ENCODE data around the gene PCSK6. TPM values are rescaled to one million over a fixed set of nuclear protein-coding genes. Genes with fewer than 3 reads are reported as not detected.
A peak's percentile ranks its signal among the peaks of the same experiment; 100 is the strongest.

The PCSK6 gene
- total RNA-seq, 1 experiment from 2014 or later = 26.3 TPM

DNA sequence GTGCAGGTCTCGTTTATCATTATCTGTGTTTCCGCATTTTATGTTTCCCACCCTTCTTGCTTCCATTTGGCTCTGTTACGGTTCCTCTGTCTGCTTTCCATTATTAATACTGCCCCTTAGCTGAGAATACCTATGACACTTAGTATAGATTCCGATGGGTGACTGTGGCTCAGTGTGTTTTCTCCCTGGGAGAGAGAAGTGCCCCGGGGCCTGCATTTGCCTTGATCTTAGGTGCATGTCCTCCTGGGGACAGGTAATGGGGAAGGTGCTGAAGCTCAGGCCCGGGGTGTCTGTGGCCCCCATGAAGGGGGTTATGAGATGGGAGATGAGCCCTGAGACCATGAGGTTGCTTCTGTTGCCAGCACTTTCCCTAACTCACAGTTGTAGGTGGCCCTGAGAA, 43.4 kb upstream of the PCSK6 start:
- no peaks in the 10 kb centered on the region for H3K36me3 ChIP-seq (ENCODE audit: low read depth)
- CTCF ChIA-PET = no interaction called here
- no TSS peak for BruUV-seq (replicated peaks)
- POLR2A ChIA-PET (ENCODE audit: unreplicated experiment) = no interaction called here
- no peaks in the 10 kb centered on the region for H3K9me3 ChIP-seq (ENCODE audit: insufficient read depth, low read depth)
- no peak overlapping the region for H3K27ac ChIP-seq
- no peaks in the 10 kb centered on the region for H3K27me3 ChIP-seq (ENCODE audit: insufficient read depth, low read depth)
- no peak for DNase-seq
- no peak overlapping the region for H2AFZ ChIP-seq
- intact Hi-C loops (cut with micrococcal nuclease; ENCODE audit: unreplicated experiment) = no loop called here
- TF ChIP-seq, protein P1, sequence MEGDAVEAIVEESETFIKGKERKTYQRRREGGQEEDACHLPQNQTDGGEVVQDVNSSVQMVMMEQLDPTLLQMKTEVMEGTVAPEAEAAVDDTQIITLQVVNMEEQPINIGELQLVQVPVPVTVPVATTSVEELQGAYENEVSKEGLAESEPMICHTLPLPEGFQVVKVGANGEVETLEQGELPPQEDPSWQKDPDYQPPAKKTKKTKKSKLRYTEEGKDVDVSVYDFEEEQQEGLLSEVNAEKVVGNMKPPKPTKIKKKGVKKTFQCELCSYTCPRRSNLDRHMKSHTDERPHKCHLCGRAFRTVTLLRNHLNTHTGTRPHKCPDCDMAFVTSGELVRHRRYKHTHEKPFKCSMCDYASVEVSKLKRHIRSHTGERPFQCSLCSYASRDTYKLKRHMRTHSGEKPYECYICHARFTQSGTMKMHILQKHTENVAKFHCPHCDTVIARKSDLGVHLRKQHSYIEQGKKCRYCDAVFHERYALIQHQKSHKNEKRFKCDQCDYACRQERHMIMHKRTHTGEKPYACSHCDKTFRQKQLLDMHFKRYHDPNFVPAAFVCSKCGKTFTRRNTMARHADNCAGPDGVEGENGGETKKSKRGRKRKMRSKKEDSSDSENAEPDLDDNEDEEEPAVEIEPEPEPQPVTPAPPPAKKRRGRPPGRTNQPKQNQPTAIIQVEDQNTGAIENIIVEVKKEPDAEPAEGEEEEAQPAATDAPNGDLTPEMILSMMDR (conservative IDR thresholded peaks at IDR 0.05) = no peak
- no peak for TF ChIP-seq EZH2 (IDR thresholded peaks at IDR 0.05; ENCODE audit: low read depth)
- no peaks in the 10 kb centered on the region for H3K79me2 ChIP-seq (ENCODE audit: low read depth)
- no peak overlapping the region for H3K4me2 ChIP-seq
- no peaks in the 10 kb centered on the region for H3K9me2 ChIP-seq (ENCODE audit: insufficient read depth)
- peaks cover 25% of the 10 kb centered on the region; the same call in 1 of the 2 replicates for H3F3A ChIP-seq (ENCODE audit: insufficient read depth, low read depth)
- no peaks in the 10 kb centered on the region for H4K20me1 ChIP-seq (ENCODE audit: insufficient read depth)
- H3K4me1 ChIP-seq (replicated peaks; ENCODE audit: insufficient read depth) = peaks cover 25% of the 10 kb centered on the region
- H3K4me3 ChIP-seq = no peak overlapping the region

DNA sequence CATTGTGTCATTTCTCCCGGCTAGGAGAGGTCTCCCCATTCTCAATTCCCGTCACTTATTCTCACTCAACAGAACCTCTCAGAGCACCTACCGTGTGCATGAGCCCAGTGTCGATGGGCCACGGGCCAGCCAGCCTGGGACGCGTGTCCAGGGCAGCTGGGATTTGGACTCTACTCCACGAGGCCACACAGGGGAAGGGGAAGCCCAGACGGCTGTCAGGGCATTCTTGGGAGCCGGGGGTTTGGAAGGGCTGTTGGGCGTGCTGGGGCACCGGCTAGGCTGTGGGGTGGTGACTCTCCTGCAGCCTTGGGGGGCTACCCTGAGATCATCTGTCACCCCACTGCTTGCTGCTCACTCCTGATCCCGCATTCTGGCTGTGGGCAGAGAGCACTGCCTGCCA, 41.7 kb upstream of the PCSK6 start:
- DNase-seq = no peak
- Histone ChIP-seq H3F3A (ENCODE audit: insufficient read depth, low read depth) (peaks cover 25% of the 10 kb centered on the region; the same call in 1 of the 2 replicates), H3K4me3 (no peak overlapping the region), H3K27ac (0 out of 2 replicates have a peak overlapping the region, but pooled peaks have one; percentile 45), H3K4me1 (replicated peaks; ENCODE audit: insufficient read depth) (peaks cover 25% of the 10 kb centered on the region), H4K20me1 (ENCODE audit: insufficient read depth) (no peaks in the 10 kb centered on the region), H3K9me3 (ENCODE audit: insufficient read depth, low read depth) (no peaks in the 10 kb centered on the region), H3K79me2 (ENCODE audit: low read depth) (no peaks in the 10 kb centered on the region), H3K27me3 (ENCODE audit: insufficient read depth, low read depth) (no peaks in the 10 kb centered on the region), H3K9me2 (ENCODE audit: insufficient read depth) (no peaks in the 10 kb centered on the region), H3K4me2 (peak overlapping the region; percentile 50; the same call in 1 of the 2 replicates), H3K36me3 (ENCODE audit: low read depth) (no peaks in the 10 kb centered on the region), H2AFZ (no peak overlapping the region)
- intact Hi-C loops (cut with micrococcal nuclease; ENCODE audit: unreplicated experiment) = no loop called here
- ChIA-PET POLR2A (ENCODE audit: unreplicated experiment) (no interaction called here), CTCF (no interaction called here)
- TF ChIP-seq, protein P1 (conservative IDR thresholded peaks at IDR 0.05) = no peak
- no peak for TF ChIP-seq EZH2 (IDR thresholded peaks at IDR 0.05; ENCODE audit: low read depth)
- no TSS peak for BruUV-seq (replicated peaks)

DNA sequence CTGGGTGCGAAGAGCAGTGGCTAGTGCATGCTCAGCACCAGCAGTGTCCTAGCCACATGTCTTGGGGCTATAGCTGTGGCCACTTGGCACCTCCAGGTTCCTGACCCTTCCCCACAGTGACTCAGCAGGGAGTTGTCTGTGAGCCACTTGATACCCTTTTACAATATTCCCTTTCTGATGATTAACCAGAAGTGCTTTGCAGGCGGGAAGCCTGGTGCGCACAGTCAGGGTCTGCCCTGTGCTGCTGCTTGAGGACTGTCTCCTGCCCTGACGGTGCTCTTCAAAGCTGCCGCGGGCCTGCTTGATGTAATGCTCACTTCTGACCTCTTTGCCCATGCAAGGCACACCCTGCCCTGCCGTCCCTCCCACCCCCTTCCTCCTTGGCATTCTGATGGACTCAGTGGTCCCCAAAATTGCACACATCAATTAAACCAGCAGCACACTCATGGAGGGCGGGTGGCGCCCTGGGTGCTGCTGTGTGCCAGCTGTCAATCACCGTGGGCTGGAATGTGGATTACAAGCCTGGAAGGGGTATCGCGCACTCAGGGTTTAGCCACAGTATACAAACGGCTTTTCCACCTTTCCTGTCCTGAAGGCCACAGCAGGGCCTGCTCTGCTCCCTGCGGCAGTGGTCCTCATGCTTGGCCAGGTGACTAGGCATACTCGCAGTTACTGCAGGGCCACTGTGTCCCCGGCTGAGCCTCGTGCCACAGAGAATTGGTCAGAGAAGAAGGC, 40.9 kb upstream of the PCSK6 start:
- intact Hi-C loops (cut with micrococcal nuclease; ENCODE audit: unreplicated experiment) = no loop called here
- no TSS peak for BruUV-seq (replicated peaks)
- peak; percentile 37 to 80 for DNase-seq
- Histone ChIP-seq H3K4me2 (peak overlapping the region; percentile 50), H4K20me1 (ENCODE audit: insufficient read depth) (no peaks in the 10 kb centered on the region), H3K27me3 (ENCODE audit: insufficient read depth, low read depth) (no peaks in the 10 kb centered on the region), H3K4me3 (no peak overlapping the region), H3K79me2 (ENCODE audit: low read depth) (no peaks in the 10 kb centered on the region), H3K4me1 (replicated peaks; ENCODE audit: insufficient read depth) (peaks cover 25% of the 10 kb centered on the region), H3F3A (ENCODE audit: insufficient read depth, low read depth) (peaks cover 25% of the 10 kb centered on the region; the same call in 1 of the 2 replicates), H3K36me3 (ENCODE audit: low read depth) (no peaks in the 10 kb centered on the region), H3K9me2 (ENCODE audit: insufficient read depth) (no peaks in the 10 kb centered on the region), H3K9me3 (ENCODE audit: insufficient read depth, low read depth) (no peaks in the 10 kb centered on the region), H3K27ac (peak overlapping the region; percentile 45), H2AFZ (peak overlapping the region; percentile 36; the same call in 1 of the 2 replicates)
- no peak for TF ChIP-seq EZH2 (IDR thresholded peaks at IDR 0.05; ENCODE audit: low read depth)
- TF ChIP-seq, protein P1 (conservative IDR thresholded peaks at IDR 0.05) = no peak
- CTCF ChIA-PET = no interaction called here
- POLR2A ChIA-PET (ENCODE audit: unreplicated experiment) = no interaction called here
